ENCODE results near the gene ZNF689.
A peak's percentile ranks its signal among the peaks of the same experiment; 100 is the strongest.

Gene ZNF689

GRCh38 chr16:30609926-30610839 is at the start of gene ZNF689:
TSS of gene ZNF689 (minus strand) at chr16:30610389. CDS start at chr16:30610041, 348 bp downstream.
- no peaks in the 10 kb centered on the region for H3K9me3 Mint-ChIP-seq
- DNase-seq (ENCODE audit: low spot score in 2 of 2) (peak; percentile 89 to 98), ATAC-seq (peak; percentile 96)
- peak within 1 kb of the TSS; percentile 85 for H3K4me3 Mint-ChIP-seq
- H3K4me1 Mint-ChIP-seq: peaks cover 17% of the 10 kb centered on the region
- H3K27ac Mint-ChIP-seq: peak within 1 kb of the TSS; percentile 98
- H3K36me3 Mint-ChIP-seq: peaks cover 47% of the 10 kb centered on the region

GRCh38 chr16:30658731-30659506 is 48.7 kb upstream of the ZNF689 start:
- peaks cover 92% of the 10 kb centered on the region for H3K36me3 Mint-ChIP-seq
- H3K27ac Mint-ChIP-seq: peak overlapping the region; percentile 100
- no peaks in the 10 kb centered on the region for H3K9me3 Mint-ChIP-seq
- peak; percentile 60 for ATAC-seq
- no peak for DNase-seq (ENCODE audit: low spot score in 2 of 2)
- peak overlapping the region; percentile 76 for H3K4me3 Mint-ChIP-seq
- H3K4me1 Mint-ChIP-seq: peaks cover 59% of the 10 kb centered on the region

DNA sequence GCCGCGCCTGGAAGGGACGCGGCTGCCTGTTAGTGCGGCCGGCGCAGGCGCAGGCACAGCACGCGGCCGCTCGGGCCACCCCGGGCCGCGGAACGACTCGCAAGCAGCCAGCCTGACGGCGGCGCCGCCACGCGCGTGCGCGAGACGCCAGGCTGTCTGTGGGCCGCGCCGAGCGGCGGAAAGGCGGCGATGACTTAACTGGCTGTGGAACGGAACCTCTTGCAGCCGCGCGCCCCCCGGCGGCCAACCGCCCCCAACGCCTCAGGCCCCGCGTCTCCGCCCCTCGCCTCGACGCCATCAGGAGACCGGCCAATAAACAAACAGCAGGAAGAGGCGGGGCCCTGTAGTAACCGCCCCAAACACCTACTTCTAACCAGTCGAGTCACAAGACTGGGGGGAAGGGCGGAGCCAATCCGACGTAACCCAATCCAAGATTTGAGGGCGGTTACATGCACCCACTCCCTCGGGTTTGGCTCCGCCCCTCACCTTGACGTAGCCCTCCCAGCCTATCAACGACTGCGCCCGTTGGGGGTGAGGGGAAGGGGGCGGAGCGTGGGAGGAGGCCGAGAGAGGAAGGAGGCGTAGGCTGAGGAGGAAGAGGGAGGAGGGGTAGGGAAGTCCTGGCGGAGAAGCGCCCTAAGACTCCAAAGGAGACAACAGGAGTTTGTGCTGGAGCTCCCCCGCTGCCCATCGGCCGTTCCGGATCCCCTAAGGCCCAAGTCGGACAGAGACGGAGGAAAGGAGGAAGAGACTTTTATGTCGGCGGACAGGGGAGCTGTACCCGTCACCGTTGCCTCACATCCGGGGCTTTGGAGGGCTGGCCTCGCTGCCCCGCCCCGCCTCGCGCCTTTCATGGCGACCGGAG is 47.9 kb upstream of the ZNF689 start, which contains the start of gene FBRS:
TSS of gene FBRS (plus strand) at position 566 of the 865 bp plus-strand sequence. CDS start 1,088 bp downstream, outside the sequence.
- peak; percentile 98 to 100 for DNase-seq (ENCODE audit: low spot score in 2 of 2)
- Mint-ChIP-seq H3K36me3 (peaks cover 92% of the 10 kb centered on the region), H3K9me3 (no peaks in the 10 kb centered on the region), H3K27ac (peak within 1 kb of the TSS; percentile 100), H3K4me1 (peaks cover 51% of the 10 kb centered on the region), H3K4me3 (peak within 1 kb of the TSS; percentile 76)
- peak; percentile 80 for ATAC-seq

DNA sequence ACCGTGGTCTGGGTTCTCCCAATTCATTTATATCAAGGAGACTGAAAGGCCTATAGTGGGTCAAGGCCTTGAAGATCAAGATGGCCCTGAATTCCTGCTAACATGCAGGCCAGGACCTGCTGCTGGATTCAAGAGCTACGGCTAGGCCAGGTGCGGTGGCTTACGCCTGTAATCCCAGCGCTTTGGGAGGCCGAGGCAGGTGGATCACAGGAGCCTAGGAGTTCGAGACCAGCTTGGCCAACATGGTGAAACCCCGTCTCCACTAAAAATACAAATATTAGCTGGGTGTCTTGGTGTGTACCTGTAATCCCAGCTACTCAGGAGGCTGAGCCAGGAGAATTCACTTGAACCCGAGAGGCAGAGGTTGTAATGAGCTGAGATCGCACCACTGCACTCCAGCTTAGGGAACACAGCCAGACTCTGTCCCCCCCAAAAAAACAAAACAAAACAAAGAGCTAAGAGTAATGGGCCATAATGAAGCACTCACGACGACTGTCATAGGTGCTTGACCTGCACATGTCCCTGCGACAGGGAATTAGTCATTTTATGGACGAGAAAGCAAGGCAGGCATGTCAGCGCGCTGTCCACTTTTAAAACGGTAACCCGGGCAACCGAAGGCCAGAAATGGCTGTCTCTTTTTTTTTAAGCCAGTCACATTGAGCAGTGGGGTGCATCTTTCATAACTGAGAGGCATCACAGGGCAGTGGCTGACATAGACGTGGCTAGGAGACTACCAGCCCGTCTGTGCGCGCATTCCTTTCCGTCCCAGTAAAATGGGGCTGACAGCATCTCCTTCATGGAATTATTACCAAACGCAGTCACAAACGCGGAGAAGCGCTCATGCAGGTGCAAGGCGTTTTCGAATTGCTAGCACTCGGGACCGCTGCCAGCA is 47.0 kb upstream of the ZNF689 start:
- H3K9me3 Mint-ChIP-seq: no peaks in the 10 kb centered on the region
- DNase-seq (ENCODE audit: low spot score in 2 of 2): no peak
- peaks cover 51% of the 10 kb centered on the region for H3K4me1 Mint-ChIP-seq
- peak overlapping the region; percentile 76 for H3K4me3 Mint-ChIP-seq
- no peak for ATAC-seq
- H3K27ac Mint-ChIP-seq: peak overlapping the region; percentile 100
- peaks cover 92% of the 10 kb centered on the region for H3K36me3 Mint-ChIP-seq

GRCh38 chr16:30656388-30656787 is 46.2 kb upstream of the ZNF689 start:
- peaks cover 47% of the 10 kb centered on the region for H3K4me1 Mint-ChIP-seq
- H3K27ac Mint-ChIP-seq: peak overlapping the region; percentile 100
- H3K9me3 Mint-ChIP-seq: no peaks in the 10 kb centered on the region
- peaks cover 91% of the 10 kb centered on the region for H3K36me3 Mint-ChIP-seq
- H3K4me3 Mint-ChIP-seq: peak overlapping the region; percentile 76
- no peak for ATAC-seq
- no peak for DNase-seq (ENCODE audit: low spot score in 2 of 2)

- peaks cover 90% of the 10 kb centered on the region for H3K36me3 Mint-ChIP-seq
- H3K9me3 Mint-ChIP-seq: no peaks in the 10 kb centered on the region
- no peak for DNase-seq (ENCODE audit: low spot score in 2 of 2)
- peak overlapping the region; percentile 76 for H3K4me3 Mint-ChIP-seq
- peaks cover 42% of the 10 kb centered on the region for H3K4me1 Mint-ChIP-seq
- no peak for ATAC-seq
- H3K27ac Mint-ChIP-seq: peak overlapping the region; percentile 100
These were observed 45.7 kb upstream of the ZNF689 start for GRCh38 chr16:30655815-30656347.

DNA sequence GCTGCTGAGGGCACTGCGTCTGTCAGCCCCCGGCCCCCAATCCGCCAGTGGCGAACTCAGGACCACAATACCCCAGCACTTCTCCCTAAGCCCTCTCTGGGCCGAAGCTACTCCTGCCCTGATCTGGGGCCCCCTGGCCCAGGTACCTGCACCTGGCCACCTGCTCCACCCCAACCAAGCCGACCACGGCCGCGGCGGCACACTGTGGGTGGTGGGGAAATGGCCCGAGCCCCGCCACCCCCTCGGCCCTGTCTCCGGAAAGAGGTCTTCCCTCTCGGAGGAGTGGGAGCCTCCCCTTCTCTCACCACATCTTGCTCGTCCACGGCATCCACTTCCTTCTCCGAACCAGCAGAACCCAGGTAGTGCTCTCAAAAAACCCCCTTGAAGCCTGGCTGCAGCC is 44.7 kb upstream of the ZNF689 start:
- Mint-ChIP-seq H3K9me3 (no peaks in the 10 kb centered on the region), H3K36me3 (peaks cover 89% of the 10 kb centered on the region), H3K4me1 (peaks cover 44% of the 10 kb centered on the region), H3K27ac (peak overlapping the region; percentile 100), H3K4me3 (no peak overlapping the region)
- DNase-seq (ENCODE audit: low spot score in 2 of 2) (no peak), ATAC-seq (no peak)

- DNase-seq (ENCODE audit: low spot score in 2 of 2) (no peak), ATAC-seq (no peak)
- H3K4me1 Mint-ChIP-seq: peaks cover 48% of the 10 kb centered on the region
- H3K36me3 Mint-ChIP-seq: peaks cover 75% of the 10 kb centered on the region
- H3K9me3 Mint-ChIP-seq: no peaks in the 10 kb centered on the region
- peak overlapping the region; percentile 99 for H3K27ac Mint-ChIP-seq
- H3K4me3 Mint-ChIP-seq: peak overlapping the region; percentile 94
These were observed 42.5 kb upstream of the ZNF689 start for GRCh38 chr16:30652718-30653117.

GRCh38 chr16:30652005-30652296 is 41.8 kb upstream of the ZNF689 start:
- peaks cover 69% of the 10 kb centered on the region for H3K36me3 Mint-ChIP-seq

DNA sequence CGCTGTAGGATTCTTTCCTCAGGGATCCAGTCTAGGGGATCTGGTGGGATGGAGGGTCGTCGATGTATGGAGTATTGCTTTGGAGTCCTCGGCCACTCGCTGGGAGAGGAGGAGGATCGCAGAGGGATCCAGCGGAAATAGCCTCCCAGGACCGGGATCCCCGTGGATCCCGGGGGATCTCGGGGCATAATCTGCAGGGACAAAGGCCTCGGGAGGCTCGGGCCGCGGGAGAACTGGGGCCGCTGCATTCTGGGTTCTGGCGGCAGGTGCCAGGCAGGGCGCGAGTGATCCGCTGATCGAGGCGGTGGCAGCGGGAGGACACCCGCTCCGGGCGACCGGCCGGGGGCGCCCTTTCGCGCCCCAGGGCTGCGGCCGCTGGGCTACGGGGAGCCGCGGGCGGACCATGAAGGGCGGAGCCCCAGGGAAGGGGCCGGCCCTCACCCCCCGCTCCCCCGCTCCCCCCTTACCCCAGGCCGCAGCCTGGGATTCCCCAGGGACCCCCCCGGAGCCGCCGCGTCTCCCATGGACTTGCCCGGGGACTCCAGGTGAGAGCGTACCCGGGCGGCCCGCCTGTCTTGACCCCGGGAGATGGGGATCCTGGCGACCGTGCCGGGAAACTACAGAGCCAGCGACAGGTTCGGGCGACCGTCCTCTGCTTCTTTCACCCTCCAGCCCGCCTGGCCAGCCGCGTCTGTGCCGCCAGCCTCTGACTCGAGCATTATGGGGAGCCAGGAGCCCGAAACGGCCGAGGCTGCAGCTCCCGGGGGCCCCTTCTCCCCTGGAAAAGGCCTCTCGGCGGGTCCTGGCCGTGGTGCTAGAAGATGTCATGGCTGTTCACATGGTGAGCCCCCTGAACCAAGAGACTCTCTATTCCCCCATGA is 41.2 kb upstream of the ZNF689 start:
- Mint-ChIP-seq H3K9me3 (no peaks in the 10 kb centered on the region), H3K4me3 (peak overlapping the region; percentile 94)
- peak; percentile 71 to 88 for DNase-seq (ENCODE audit: low spot score in 2 of 2)

More at GRCh38 chr16:30652005-30652296, 41.8 kb upstream of the ZNF689 start:
- Mint-ChIP-seq H3K4me3 (peak overlapping the region; percentile 94), H3K27ac (peak overlapping the region; percentile 99), H3K4me1 (peaks cover 40% of the 10 kb centered on the region), H3K9me3 (no peaks in the 10 kb centered on the region)
- DNase-seq (ENCODE audit: low spot score in 2 of 2) (no peak), ATAC-seq (no peak)

DNA sequence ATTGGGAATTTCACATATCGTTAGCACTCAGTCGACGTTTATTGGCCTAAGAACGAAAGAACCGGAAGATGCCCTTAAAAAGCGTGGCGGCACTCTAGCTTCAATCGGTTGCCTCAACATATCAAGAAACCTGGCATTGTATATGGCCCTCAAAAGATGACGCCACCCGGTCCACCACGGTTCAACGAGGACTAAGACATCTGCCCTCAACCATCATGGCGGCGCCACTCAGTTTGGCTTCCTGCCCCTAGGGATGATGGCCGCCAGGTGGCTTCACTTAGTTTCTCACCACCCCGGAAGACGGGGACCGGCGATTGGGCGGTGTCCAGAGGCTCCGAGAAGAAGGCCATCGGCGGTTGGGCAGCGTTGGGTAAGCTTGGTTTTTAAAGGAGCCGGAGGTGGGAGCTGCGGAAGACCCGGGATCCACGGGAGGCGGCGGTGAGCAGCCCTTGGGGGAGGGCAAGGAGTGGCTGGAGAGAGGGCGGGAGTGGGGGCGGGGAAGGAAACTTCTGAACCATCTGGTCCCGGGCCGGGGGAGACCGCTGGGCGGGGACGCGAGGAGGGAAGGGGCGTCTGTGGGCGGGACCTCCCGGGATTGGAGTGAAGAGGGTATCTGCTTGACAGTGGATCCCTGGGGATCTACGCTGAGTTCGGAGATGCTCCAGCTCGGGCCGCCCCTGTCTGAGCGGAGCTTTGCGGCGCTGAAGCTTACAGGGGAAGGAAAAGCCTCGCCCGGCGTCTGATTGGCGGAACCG is 40.4 kb upstream of the ZNF689 start, which contains the start of gene PRR14:
TSS of gene PRR14 (plus strand) at position 592 of the 755 bp plus-strand sequence. CDS start 686 bp downstream, outside the sequence.
- H3K4me3 Mint-ChIP-seq: peak within 1 kb of the TSS; percentile 94
- H3K27ac Mint-ChIP-seq: peak within 1 kb of the TSS; percentile 99
- peak; percentile 87 for ATAC-seq
- H3K9me3 Mint-ChIP-seq: no peaks in the 10 kb centered on the region
- DNase-seq (ENCODE audit: low spot score in 2 of 2): peak; percentile 88 to 99
- H3K4me1 Mint-ChIP-seq: peaks cover 30% of the 10 kb centered on the region
- H3K36me3 Mint-ChIP-seq: peaks cover 54% of the 10 kb centered on the region

More for the DNA sequence above, 41.2 kb upstream of the ZNF689 start:
- H3K4me1 Mint-ChIP-seq: peaks cover 36% of the 10 kb centered on the region
- peak; percentile 81 for ATAC-seq
- H3K27ac Mint-ChIP-seq: peak overlapping the region; percentile 99
- peaks cover 63% of the 10 kb centered on the region for H3K36me3 Mint-ChIP-seq

- H3K4me3 Mint-ChIP-seq: peak overlapping the region; percentile 94
- H3K27ac Mint-ChIP-seq: peak overlapping the region; percentile 99
- ATAC-seq (no peak), DNase-seq (ENCODE audit: low spot score in 2 of 2) (no peak)
- peaks cover 25% of the 10 kb centered on the region for H3K4me1 Mint-ChIP-seq
- H3K36me3 Mint-ChIP-seq: peaks cover 47% of the 10 kb centered on the region
- H3K9me3 Mint-ChIP-seq: no peaks in the 10 kb centered on the region
These were observed 39.7 kb upstream of the ZNF689 start for GRCh38 chr16:30649725-30650368.

Data from stimulated activated effector memory CD8-positive, alpha-beta T cell treated with anti-CD3 and anti-CD28 coated beads, Interleukin-12 subunit alpha, Interleukin-12 subunit beta, amount 100 ng/mL, for 72 hours (primary cell).